Brain microvascular endothelial cell (primary cell): ENCODE measurements around the gene ADARB1.

ENCODE experiments used
- DNase-seq: peaks from one replicate; pipeline ENCODE4 v3.0.0-alpha.2; 2020
- H3K27ac ChIP-seq: fragments of 250-450 bp; sonication (Bioruptor Pico); 2 replicates; pipeline ENCODE4 v1.5.1; 2020; ENCODE audit warnings: mild to moderate bottlenecking, moderate library complexity
- H3K27me3 ChIP-seq: fragments of 250-450 bp; sonication (Bioruptor Pico); replicated peaks from 2 replicates; pipeline ENCODE4 v1.5.1; 2020; ENCODE audit warnings: mild to moderate bottlenecking
- H3K36me3 ChIP-seq: fragments of 250-450 bp; sonication (Bioruptor Pico); replicated peaks from 2 replicates; pipeline ENCODE4 v1.5.1; 2020; ENCODE audit warnings: mild to moderate bottlenecking
- H3K4me3 ChIP-seq: 2 replicates; pipeline ENCODE4 v1.5.1; 2011; ENCODE audit warnings: low read depth, mild to moderate bottlenecking, control low read depth, low read length, moderate library complexity
- in situ Hi-C: cut with HindIII; loops from 2 replicates; pipeline ENCODE4 v1.10.0; 2017; ENCODE audit warnings: low sequenced_read_pairs, low pct_ligation_motif_present
- TF ChIP-seq, protein P1 (sequence below): IDR thresholded peaks from 2 replicates; pipeline ENCODE4 v1.5.1; 2011; ENCODE audit warnings: low read depth, mild to moderate bottlenecking, moderate library complexity, low read length, control low read depth, inconsistent platforms; ENCODE audit errors: missing control alignments

ADARB1 gene

DNA sequence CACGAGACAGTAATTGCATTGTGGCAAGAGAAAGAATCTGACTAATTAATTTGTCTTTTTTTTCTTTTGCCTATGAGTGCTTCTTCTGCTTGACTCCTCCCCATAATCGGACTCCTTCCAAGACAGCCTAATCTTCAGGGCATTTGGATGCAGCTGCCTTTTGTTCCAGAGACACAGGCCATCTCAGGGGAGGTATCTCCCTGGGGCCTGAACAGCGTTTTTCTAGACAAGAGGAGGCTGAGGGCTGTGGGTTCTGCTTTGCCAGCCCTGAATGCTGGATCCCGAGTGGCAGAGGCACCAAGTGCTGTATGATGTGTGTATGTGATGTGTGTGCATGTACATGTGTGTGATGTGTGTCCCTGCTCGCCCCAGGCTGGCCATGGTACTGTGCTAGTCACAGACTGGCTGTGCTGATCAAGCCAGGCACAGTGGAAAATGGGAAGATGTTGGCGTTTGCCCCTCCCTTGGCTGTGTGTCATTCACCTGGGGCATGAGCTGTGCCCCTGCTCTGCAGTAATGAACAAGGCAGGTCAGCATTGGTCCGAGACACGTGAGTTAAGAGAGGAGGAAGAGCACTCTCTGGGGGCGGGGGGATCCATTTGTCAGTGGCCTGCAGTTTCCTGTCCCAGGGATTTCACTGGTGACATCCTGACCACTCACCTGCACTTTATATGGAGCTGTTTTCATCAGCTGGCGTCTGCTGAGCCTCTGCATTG lies 77.2 kb downstream of the ADARB1 start:
- TF ChIP-seq, protein P1, sequence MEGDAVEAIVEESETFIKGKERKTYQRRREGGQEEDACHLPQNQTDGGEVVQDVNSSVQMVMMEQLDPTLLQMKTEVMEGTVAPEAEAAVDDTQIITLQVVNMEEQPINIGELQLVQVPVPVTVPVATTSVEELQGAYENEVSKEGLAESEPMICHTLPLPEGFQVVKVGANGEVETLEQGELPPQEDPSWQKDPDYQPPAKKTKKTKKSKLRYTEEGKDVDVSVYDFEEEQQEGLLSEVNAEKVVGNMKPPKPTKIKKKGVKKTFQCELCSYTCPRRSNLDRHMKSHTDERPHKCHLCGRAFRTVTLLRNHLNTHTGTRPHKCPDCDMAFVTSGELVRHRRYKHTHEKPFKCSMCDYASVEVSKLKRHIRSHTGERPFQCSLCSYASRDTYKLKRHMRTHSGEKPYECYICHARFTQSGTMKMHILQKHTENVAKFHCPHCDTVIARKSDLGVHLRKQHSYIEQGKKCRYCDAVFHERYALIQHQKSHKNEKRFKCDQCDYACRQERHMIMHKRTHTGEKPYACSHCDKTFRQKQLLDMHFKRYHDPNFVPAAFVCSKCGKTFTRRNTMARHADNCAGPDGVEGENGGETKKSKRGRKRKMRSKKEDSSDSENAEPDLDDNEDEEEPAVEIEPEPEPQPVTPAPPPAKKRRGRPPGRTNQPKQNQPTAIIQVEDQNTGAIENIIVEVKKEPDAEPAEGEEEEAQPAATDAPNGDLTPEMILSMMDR = no peak
- in situ Hi-C loops = no loop called here
- peaks cover 7% of the 10 kb centered on the region for H3K36me3 ChIP-seq
- no peak for DNase-seq
- no peaks in the 10 kb centered on the region for H3K27me3 ChIP-seq
- H3K4me3 ChIP-seq = no peak overlapping the region
- peak overlapping the region; percentile 88 for H3K27ac ChIP-seq

GRCh38 chr21:45152265-45152746 lies 77.9 kb downstream of the ADARB1 start:
- DNase-seq = peak; percentile 61

GRCh38 chr21:45153358-45154318 lies 79.3 kb downstream of the ADARB1 start:
- H3K27me3 ChIP-seq = no peaks in the 10 kb centered on the region
- H3K4me3 ChIP-seq = peak overlapping the region; percentile 7
- H3K36me3 ChIP-seq = no peaks in the 10 kb centered on the region
- in situ Hi-C loops = no loop called here
- DNase-seq = no peak
- TF ChIP-seq, protein P1 = no peak
- H3K27ac ChIP-seq = peak overlapping the region; percentile 88

More at GRCh38 chr21:45152265-45152746, 77.9 kb downstream of the ADARB1 start:
- TF ChIP-seq, protein P1 = peak; percentile 85
- peaks cover 7% of the 10 kb centered on the region for H3K36me3 ChIP-seq
- H3K4me3 ChIP-seq = peak overlapping the region; percentile 36
- H3K27me3 ChIP-seq = no peaks in the 10 kb centered on the region
- in situ Hi-C loops = no loop called here
- peak overlapping the region; percentile 88 for H3K27ac ChIP-seq

DNA sequence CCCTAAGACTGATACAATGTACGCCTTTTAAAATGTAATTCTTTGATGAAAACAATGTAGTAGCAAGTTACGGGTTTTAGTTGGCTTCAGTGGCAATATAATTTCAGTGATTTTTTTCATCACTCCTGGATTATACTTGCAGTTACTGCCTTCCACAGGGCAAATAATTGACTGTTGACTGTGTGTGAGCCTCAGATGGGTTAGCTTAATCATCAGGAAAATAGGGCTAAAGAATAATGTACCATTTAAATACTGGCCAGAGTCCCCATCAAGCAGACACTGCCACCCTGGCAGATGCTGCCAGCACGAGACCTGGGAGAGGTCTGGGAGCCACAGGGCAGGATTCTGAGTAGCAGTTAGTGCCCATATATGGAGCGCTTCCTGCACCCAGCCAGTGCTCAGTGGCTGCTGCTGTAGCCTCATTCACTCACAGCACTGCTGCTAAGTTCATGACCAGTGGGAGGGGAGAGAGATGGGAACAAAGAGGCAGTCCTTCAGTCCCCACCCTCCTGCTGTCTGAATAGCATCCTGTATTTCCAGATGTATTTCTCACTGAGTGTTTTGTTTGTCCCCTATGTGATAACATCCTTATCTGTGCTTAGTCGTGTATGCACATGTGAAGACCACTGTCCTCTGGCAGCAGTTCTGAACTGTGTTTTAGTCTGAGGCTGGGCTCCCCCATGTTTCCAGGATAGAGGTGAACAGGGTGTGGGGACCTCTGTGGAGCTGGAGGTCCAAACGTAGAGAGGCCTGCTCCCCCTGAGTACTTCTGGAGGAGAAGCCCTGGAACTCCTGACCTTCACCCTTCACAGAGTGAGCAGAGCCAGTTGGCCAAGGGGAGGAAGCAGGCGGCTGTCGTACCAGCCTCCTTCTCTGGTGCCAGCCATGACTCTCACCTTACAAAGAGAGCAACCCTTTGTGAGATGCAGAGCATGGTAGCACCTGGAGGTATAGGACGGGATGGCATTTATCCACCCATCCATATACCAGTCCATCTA lies 80.4 kb downstream of the ADARB1 start:
- Histone ChIP-seq H3K27me3 (no peaks in the 10 kb centered on the region), H3K27ac (peak overlapping the region; percentile 88), H3K4me3 (no peak overlapping the region), H3K36me3 (no peaks in the 10 kb centered on the region)
- in situ Hi-C loops = no loop called here
- TF ChIP-seq, protein P1 = no peak
- DNase-seq = peak; percentile 95

DNA sequence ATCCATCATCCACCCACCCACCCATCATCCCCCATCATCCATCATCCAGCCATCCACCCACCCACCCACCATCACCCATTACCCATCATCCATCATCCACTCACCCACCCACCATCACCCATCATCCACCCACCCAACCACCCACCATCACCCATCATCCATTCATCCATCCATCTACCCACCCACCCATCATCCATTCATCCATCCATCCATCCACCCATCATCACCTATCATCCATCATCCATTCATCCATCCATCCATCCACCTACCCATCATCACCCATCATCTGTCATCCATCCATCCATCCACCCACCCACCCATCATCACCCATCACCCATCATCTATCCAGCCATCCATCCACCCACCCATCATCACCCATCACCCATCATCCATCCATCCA lies 81.5 kb downstream of the ADARB1 start:
- H3K27ac ChIP-seq = no peak overlapping the region
- TF ChIP-seq, protein P1 = no peak
- H3K36me3 ChIP-seq = no peaks in the 10 kb centered on the region
- in situ Hi-C loops = no loop called here
- DNase-seq = no peak
- no peak overlapping the region for H3K4me3 ChIP-seq
- no peaks in the 10 kb centered on the region for H3K27me3 ChIP-seq
